HG02885 (cell line): ENCODE results near the gene ADD1.
"Not testable (repeated sequence)": the region's sequence is repeated elsewhere in the genome, so short reads cannot be mapped to it uniquely, and the experiment has no call there.

Experiments
- ATAC-seq: cut with Tn5 transposase; IDR thresholded peaks from one replicate; pipeline ENCODE4 v1.9.1; 2021; ENCODE audit warnings: mild to moderate bottlenecking; ENCODE audit not compliant: unreplicated experiment, poor library complexity

Gene ADD1

GRCh38 chr4:2910409-2910808 lies 66.8 kb downstream of the ADD1 start:
- no peak for ATAC-seq

GRCh38 chr4:2911868-2912267 lies 68.2 kb downstream of the ADD1 start:
- no peak for ATAC-seq

- ATAC-seq = no peak
Measured at GRCh38 chr4:2913168-2913567, 69.5 kb downstream of the ADD1 start.

- peak; percentile 50 for ATAC-seq
Measured at GRCh38 chr4:2914256-2915126, 70.8 kb downstream of the ADD1 start.

GRCh38 chr4:2915789-2916188 lies 72.1 kb downstream of the ADD1 start:
- ATAC-seq = no peak

GRCh38 chr4:2916696-2917095 lies 73.1 kb downstream of the ADD1 start:
- ATAC-seq = not testable (repeated sequence)

- not testable (repeated sequence) for ATAC-seq
Measured at GRCh38 chr4:2918300-2918699, 74.7 kb downstream of the ADD1 start.

- ATAC-seq = not testable (repeated sequence)
Measured at GRCh38 chr4:2918714-2919113, 75.1 kb downstream of the ADD1 start.

GRCh38 chr4:2922453-2923101 lies 78.9 kb downstream of the ADD1 start:
- not testable (repeated sequence) for ATAC-seq

- ATAC-seq = no peak
Measured at GRCh38 chr4:2923141-2923551, 79.5 kb downstream of the ADD1 start.

- ATAC-seq = no peak
Measured at GRCh38 chr4:2923668-2924173, 80.1 kb downstream of the ADD1 start.

- ATAC-seq = no peak
Measured at GRCh38 chr4:2924286-2924685, 80.6 kb downstream of the ADD1 start.

- no peak for ATAC-seq
Measured at GRCh38 chr4:2924765-2925301, 81.2 kb downstream of the ADD1 start.

- ATAC-seq = no peak
Measured at GRCh38 chr4:2925496-2925895, 81.9 kb downstream of the ADD1 start.

GRCh38 chr4:2925931-2926860 lies 82.6 kb downstream of the ADD1 start:
- no peak for ATAC-seq

- ATAC-seq = no peak
Measured at GRCh38 chr4:2927016-2927695, 83.5 kb downstream of the ADD1 start.

- no peak for ATAC-seq
Measured at GRCh38 chr4:2927696-2928075, 84.0 kb downstream of the ADD1 start.

GRCh38 chr4:2928242-2929176 lies 84.9 kb downstream of the ADD1 start:
- no peak for ATAC-seq

GRCh38 chr4:2929469-2929868 lies 85.8 kb downstream of the ADD1 start:
- ATAC-seq = no peak
